ENCODE measurements around the gene FOXO3. TPM values are rescaled to one million over a fixed set of nuclear protein-coding genes. Genes with fewer than 3 reads are reported as not detected.

The FOXO3 gene
- polyA plus RNA-seq, 2 donors: 9.6 to 15.3 TPM

- 98% methylated on average over 1 of the region's 1 CpG for WGBS, 2 donors
- no peak overlapping the region for H3K27ac ChIP-seq (ENCODE audit: low read depth in 2 of 2, low read length in 1 of 2)
- H3K27me3 ChIP-seq (ENCODE audit: control insufficient read depth in 1 of 2, insufficient read depth in 2 of 2, low read length in 2 of 2): no peaks in the 10 kb centered on the region
- no peaks in the 10 kb centered on the region for H3K4me1 ChIP-seq (ENCODE audit: control insufficient read depth in 2 of 2, insufficient read depth in 2 of 2, low read length in 1 of 2)
- no peak overlapping the region for H3K4me3 ChIP-seq (ENCODE audit: low read depth in 1 of 2, low read length in 2 of 2)
- H3K9me3 ChIP-seq (ENCODE audit: control insufficient read depth in 2 of 2, insufficient read depth in 1 of 2, low read depth in 1 of 2, low read length in 1 of 2): no peaks in the 10 kb centered on the region
- no peaks in the 10 kb centered on the region for H3K36me3 ChIP-seq (ENCODE audit: control insufficient read depth in 2 of 2, insufficient read depth in 2 of 2, low read length in 1 of 2)
Measured at GRCh38 chr6:108723594-108723993, 162.9 kb downstream of the FOXO3 start.

GRCh38 chr6:108726726-108727339, 166.1 kb downstream of the FOXO3 start:
- 95 to 98% methylated on average over 7 of the region's 7 CpGs for WGBS, 2 donors
- H3K4me3 ChIP-seq (ENCODE audit: low read depth in 1 of 2, low read length in 2 of 2): no peak overlapping the region
- H3K27ac ChIP-seq (ENCODE audit: low read depth in 2 of 2, low read length in 1 of 2): no peak overlapping the region
- H3K4me1 ChIP-seq (ENCODE audit: control insufficient read depth in 2 of 2, insufficient read depth in 2 of 2, low read length in 1 of 2): no peaks in the 10 kb centered on the region
- H3K36me3 ChIP-seq (ENCODE audit: control insufficient read depth in 2 of 2, insufficient read depth in 2 of 2, low read length in 1 of 2): no peaks in the 10 kb centered on the region
- H3K27me3 ChIP-seq (ENCODE audit: control insufficient read depth in 1 of 2, insufficient read depth in 2 of 2, low read length in 2 of 2): no peaks in the 10 kb centered on the region
- H3K9me3 ChIP-seq (ENCODE audit: control insufficient read depth in 2 of 2, insufficient read depth in 1 of 2, low read depth in 1 of 2, low read length in 1 of 2): no peaks in the 10 kb centered on the region

- 75 to 81% methylated on average over 12 to 13 of the region's 13 CpGs for WGBS, 2 donors
- H3K27ac ChIP-seq (ENCODE audit: low read depth in 2 of 2, low read length in 1 of 2): no peak overlapping the region
- H3K4me1 ChIP-seq (ENCODE audit: control insufficient read depth in 2 of 2, insufficient read depth in 2 of 2, low read length in 1 of 2): no peaks in the 10 kb centered on the region
- H3K36me3 ChIP-seq (ENCODE audit: control insufficient read depth in 2 of 2, insufficient read depth in 2 of 2, low read length in 1 of 2): no peaks in the 10 kb centered on the region
- H3K4me3 ChIP-seq (ENCODE audit: low read depth in 1 of 2, low read length in 2 of 2): no peak overlapping the region
- H3K27me3 ChIP-seq (ENCODE audit: control insufficient read depth in 1 of 2, insufficient read depth in 2 of 2, low read length in 2 of 2): no peaks in the 10 kb centered on the region
- H3K9me3 ChIP-seq (ENCODE audit: control insufficient read depth in 2 of 2, insufficient read depth in 1 of 2, low read depth in 1 of 2, low read length in 1 of 2): no peaks in the 10 kb centered on the region
Measured at GRCh38 chr6:108727966-108728730, 167.4 kb downstream of the FOXO3 start.

- Histone ChIP-seq H3K9me3 (ENCODE audit: control insufficient read depth in 2 of 2, insufficient read depth in 1 of 2, low read depth in 1 of 2, low read length in 1 of 2) (no peaks in the 10 kb centered on the region), H3K27ac (ENCODE audit: low read depth in 2 of 2, low read length in 1 of 2) (no peak overlapping the region), H3K4me3 (ENCODE audit: low read depth in 1 of 2, low read length in 2 of 2) (no peak overlapping the region), H3K27me3 (ENCODE audit: control insufficient read depth in 1 of 2, insufficient read depth in 2 of 2, low read length in 2 of 2) (no peaks in the 10 kb centered on the region), H3K36me3 (ENCODE audit: control insufficient read depth in 2 of 2, insufficient read depth in 2 of 2, low read length in 1 of 2) (no peaks in the 10 kb centered on the region), H3K4me1 (ENCODE audit: control insufficient read depth in 2 of 2, insufficient read depth in 2 of 2, low read length in 1 of 2) (no peaks in the 10 kb centered on the region)
- WGBS, 2 donors: 82 to 85% methylated on average over 7 of the region's 7 CpGs
Measured at GRCh38 chr6:108728826-108729225, 168.1 kb downstream of the FOXO3 start.

GRCh38 chr6:108730635-108731515, 170.2 kb downstream of the FOXO3 start:
- Histone ChIP-seq H3K4me1 (ENCODE audit: control insufficient read depth in 2 of 2, insufficient read depth in 2 of 2, low read length in 1 of 2) (no peaks in the 10 kb centered on the region), H3K4me3 (ENCODE audit: low read depth in 1 of 2, low read length in 2 of 2) (no peak overlapping the region), H3K27ac (ENCODE audit: low read depth in 2 of 2, low read length in 1 of 2) (no peak overlapping the region), H3K9me3 (ENCODE audit: control insufficient read depth in 2 of 2, insufficient read depth in 1 of 2, low read depth in 1 of 2, low read length in 1 of 2) (no peaks in the 10 kb centered on the region), H3K36me3 (ENCODE audit: control insufficient read depth in 2 of 2, insufficient read depth in 2 of 2, low read length in 1 of 2) (peaks cover 0 to 2% of the 10 kb centered on the region in 2 donors), H3K27me3 (ENCODE audit: control insufficient read depth in 1 of 2, insufficient read depth in 2 of 2, low read length in 2 of 2) (no peaks in the 10 kb centered on the region)
- 57 to 64% methylated on average over 13 of the region's 13 CpGs for WGBS, 2 donors

- Histone ChIP-seq H3K36me3 (ENCODE audit: control insufficient read depth in 2 of 2, insufficient read depth in 2 of 2, low read length in 1 of 2) (peaks cover 0 to 2% of the 10 kb centered on the region in 2 donors), H3K27me3 (ENCODE audit: control insufficient read depth in 1 of 2, insufficient read depth in 2 of 2, low read length in 2 of 2) (no peaks in the 10 kb centered on the region), H3K27ac (ENCODE audit: low read depth in 2 of 2, low read length in 1 of 2) (peak overlapping the region in 1 of 2 donors; percentile 53), H3K9me3 (ENCODE audit: control insufficient read depth in 2 of 2, insufficient read depth in 1 of 2, low read depth in 1 of 2, low read length in 1 of 2) (no peaks in the 10 kb centered on the region), H3K4me1 (ENCODE audit: control insufficient read depth in 2 of 2, insufficient read depth in 2 of 2, low read length in 1 of 2) (no peaks in the 10 kb centered on the region), H3K4me3 (ENCODE audit: low read depth in 1 of 2, low read length in 2 of 2) (no peak overlapping the region)
- 78 to 81% methylated on average over 16 of the region's 16 CpGs for WGBS, 2 donors
Measured at GRCh38 chr6:108732091-108732870, 171.6 kb downstream of the FOXO3 start.

GRCh38 chr6:108733051-108733450, 172.3 kb downstream of the FOXO3 start:
- Histone ChIP-seq H3K27me3 (ENCODE audit: control insufficient read depth in 1 of 2, insufficient read depth in 2 of 2, low read length in 2 of 2) (no peaks in the 10 kb centered on the region), H3K27ac (ENCODE audit: low read depth in 2 of 2, low read length in 1 of 2) (peak overlapping the region in 1 of 2 donors; percentile 5), H3K9me3 (ENCODE audit: control insufficient read depth in 2 of 2, insufficient read depth in 1 of 2, low read depth in 1 of 2, low read length in 1 of 2) (no peaks in the 10 kb centered on the region), H3K4me3 (ENCODE audit: low read depth in 1 of 2, low read length in 2 of 2) (no peak overlapping the region), H3K36me3 (ENCODE audit: control insufficient read depth in 2 of 2, insufficient read depth in 2 of 2, low read length in 1 of 2) (peaks cover 0 to 2% of the 10 kb centered on the region in 2 donors), H3K4me1 (ENCODE audit: control insufficient read depth in 2 of 2, insufficient read depth in 2 of 2, low read length in 1 of 2) (no peaks in the 10 kb centered on the region)
- 92 to 95% methylated on average over 1 of the region's 1 CpG for WGBS, 2 donors

GRCh38 chr6:108733706-108734265, 173.1 kb downstream of the FOXO3 start:
- Histone ChIP-seq H3K27ac (ENCODE audit: low read depth in 2 of 2, low read length in 1 of 2) (no peak overlapping the region), H3K36me3 (ENCODE audit: control insufficient read depth in 2 of 2, insufficient read depth in 2 of 2, low read length in 1 of 2) (peaks cover 0 to 2% of the 10 kb centered on the region in 2 donors), H3K4me3 (ENCODE audit: low read depth in 1 of 2, low read length in 2 of 2) (no peak overlapping the region), H3K9me3 (ENCODE audit: control insufficient read depth in 2 of 2, insufficient read depth in 1 of 2, low read depth in 1 of 2, low read length in 1 of 2) (no peaks in the 10 kb centered on the region), H3K27me3 (ENCODE audit: control insufficient read depth in 1 of 2, insufficient read depth in 2 of 2, low read length in 2 of 2) (no peaks in the 10 kb centered on the region), H3K4me1 (ENCODE audit: control insufficient read depth in 2 of 2, insufficient read depth in 2 of 2, low read length in 1 of 2) (no peaks in the 10 kb centered on the region)
- WGBS, 2 donors: 77 to 88% methylated on average over 2 of the region's 2 CpGs
